H7 (cell line): ENCODE results near the gene SPEM1. TPM values are rescaled to one million over a fixed set of nuclear protein-coding genes. Genes with fewer than 3 reads are reported as not detected.
"Not testable (repeated sequence)": the region's sequence is repeated elsewhere in the genome, so short reads cannot be mapped to it uniquely, and the experiment has no call there.

Experiments used
- DNase-seq: peaks from one replicate; pipeline ENCODE4 v3.0.0; 2012
- H3K27me3 ChIP-seq: 2 replicates; pipeline ENCODE4 v1.6.0; 2011; ENCODE audit warnings: mild to moderate bottlenecking, low read length; ENCODE audit not compliant: control insufficient read depth, insufficient read depth
- H3K36me3 ChIP-seq: replicated peaks from 2 replicates; pipeline ENCODE4 v1.5.1; 2011; ENCODE audit warnings: low read length; ENCODE audit not compliant: control insufficient read depth, insufficient read depth
- H3K4me3 ChIP-seq: 2 replicates; pipeline ENCODE4 v1.5.1; 2011; ENCODE audit warnings: low read depth, mild to moderate bottlenecking, control low read depth, low read length, moderate library complexity; ENCODE audit not compliant: insufficient read depth
- total RNA-seq: library from RNA; depleted of rRNA; stranded (reverse); fragments of >200 nt; shearing (Covaris generic); gene quantifications from 2 replicates; pipeline ENCODE4 v1.2.3, GENCODE V29; 2014

Gene SPEM1
- total RNA-seq, 1 experiment from 2014 or later: not detected

GRCh38 chr17:7462474-7463371 is 42.6 kb downstream of the SPEM1 start:
- peaks cover 1% of the 10 kb centered on the region for H3K36me3 ChIP-seq
- H3K4me3 ChIP-seq: no peak overlapping the region
- no peaks in the 10 kb centered on the region; the same call in 1 of the 2 replicates for H3K27me3 ChIP-seq
- DNase-seq: peak; percentile 44

- Histone ChIP-seq H3K27me3 (no peaks in the 10 kb centered on the region; the same call in 1 of the 2 replicates), H3K4me3 (no peak overlapping the region), H3K36me3 (peaks cover 1% of the 10 kb centered on the region)
- DNase-seq: no peak
Measured at GRCh38 chr17:7463372-7463846, 43.3 kb downstream of the SPEM1 start.

GRCh38 chr17:7464081-7464480 is 44.0 kb downstream of the SPEM1 start:
- no peak for DNase-seq
- H3K27me3 ChIP-seq: no peaks in the 10 kb centered on the region; the same call in 1 of the 2 replicates
- no peak overlapping the region for H3K4me3 ChIP-seq
- peaks cover 1% of the 10 kb centered on the region for H3K36me3 ChIP-seq

- peaks cover 1% of the 10 kb centered on the region for H3K36me3 ChIP-seq
- H3K4me3 ChIP-seq: no peak overlapping the region
- DNase-seq: peak; percentile 45
- no peaks in the 10 kb centered on the region for H3K27me3 ChIP-seq
Measured at GRCh38 chr17:7465597-7466275, 45.6 kb downstream of the SPEM1 start.

- Histone ChIP-seq H3K36me3 (peaks cover 1% of the 10 kb centered on the region), H3K27me3 (no peaks in the 10 kb centered on the region), H3K4me3 (no peak overlapping the region)
- DNase-seq: no peak
Measured at GRCh38 chr17:7466318-7466638, 46.2 kb downstream of the SPEM1 start.

GRCh38 chr17:7466639-7467341 is 46.7 kb downstream of the SPEM1 start:
- DNase-seq: no peak
- Histone ChIP-seq H3K36me3 (peaks cover 1% of the 10 kb centered on the region), H3K27me3 (no peaks in the 10 kb centered on the region), H3K4me3 (no peak overlapping the region)

- Histone ChIP-seq H3K36me3 (peaks cover 1% of the 10 kb centered on the region), H3K27me3 (no peaks in the 10 kb centered on the region), H3K4me3 (no peak overlapping the region)
- DNase-seq: no peak
Measured at GRCh38 chr17:7467498-7467897, 47.4 kb downstream of the SPEM1 start.

- H3K36me3 ChIP-seq: no peaks in the 10 kb centered on the region; the same call in 1 of the 2 replicates
- no peak overlapping the region for H3K4me3 ChIP-seq
- no peak for DNase-seq
- no peaks in the 10 kb centered on the region for H3K27me3 ChIP-seq
Measured at GRCh38 chr17:7468290-7468689, 48.2 kb downstream of the SPEM1 start.

GRCh38 chr17:7468804-7469389 is 48.8 kb downstream of the SPEM1 start:
- Histone ChIP-seq H3K36me3 (no peaks in the 10 kb centered on the region; the same call in 1 of the 2 replicates), H3K27me3 (no peaks in the 10 kb centered on the region), H3K4me3 (no peak overlapping the region)
- no peak for DNase-seq

GRCh38 chr17:7469843-7470242 is 49.7 kb downstream of the SPEM1 start:
- not testable (repeated sequence) for H3K27me3 ChIP-seq, H3K4me3 ChIP-seq, H3K36me3 ChIP-seq, DNase-seq

GRCh38 chr17:7470457-7470973 is 50.4 kb downstream of the SPEM1 start:
- not testable (repeated sequence) for H3K4me3 ChIP-seq, H3K36me3 ChIP-seq, H3K27me3 ChIP-seq, DNase-seq
